Fibroblast of mammary gland (primary cell): ENCODE results near the gene BMP5.

Experiments used
- DNase-seq: peaks from one replicate; pipeline ENCODE4 v3.0.0-alpha.2; 2010; ENCODE audit warnings: low read depth
- H3K4me3 ChIP-seq: 2 replicates; pipeline ENCODE4 v1.5.1; 2011; ENCODE audit warnings: low read depth, mild to moderate bottlenecking, low read length, moderate library complexity; ENCODE audit not compliant: control insufficient read depth
- TF ChIP-seq, protein P1 (sequence below): conservative IDR thresholded peaks from 2 replicates; pipeline ENCODE4 v1.5.1; 2011; ENCODE audit warnings: low read depth, low read length, inconsistent platforms; ENCODE audit not compliant: control insufficient read depth, insufficient read depth

Gene BMP5

DNA sequence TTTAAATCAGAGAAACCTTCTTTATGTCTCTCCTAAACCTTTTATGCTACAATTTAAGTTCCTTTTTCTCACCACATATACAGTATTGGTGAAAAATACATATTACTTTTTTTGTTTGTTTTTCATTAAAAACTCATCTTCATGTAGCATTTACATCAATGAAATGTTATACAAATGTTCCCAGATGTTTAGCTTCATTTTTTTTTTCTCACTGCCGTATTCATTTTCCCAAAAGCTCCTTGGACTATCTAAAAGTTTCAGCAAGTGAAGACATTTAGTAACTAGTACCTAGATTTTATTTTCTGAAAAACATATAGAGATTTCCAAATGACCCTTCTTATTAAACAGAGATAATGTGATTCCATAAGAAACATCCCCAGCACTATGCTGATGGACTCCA, 128.9 kb downstream of the BMP5 start:
- no peak for DNase-seq
- TF ChIP-seq, protein P1, sequence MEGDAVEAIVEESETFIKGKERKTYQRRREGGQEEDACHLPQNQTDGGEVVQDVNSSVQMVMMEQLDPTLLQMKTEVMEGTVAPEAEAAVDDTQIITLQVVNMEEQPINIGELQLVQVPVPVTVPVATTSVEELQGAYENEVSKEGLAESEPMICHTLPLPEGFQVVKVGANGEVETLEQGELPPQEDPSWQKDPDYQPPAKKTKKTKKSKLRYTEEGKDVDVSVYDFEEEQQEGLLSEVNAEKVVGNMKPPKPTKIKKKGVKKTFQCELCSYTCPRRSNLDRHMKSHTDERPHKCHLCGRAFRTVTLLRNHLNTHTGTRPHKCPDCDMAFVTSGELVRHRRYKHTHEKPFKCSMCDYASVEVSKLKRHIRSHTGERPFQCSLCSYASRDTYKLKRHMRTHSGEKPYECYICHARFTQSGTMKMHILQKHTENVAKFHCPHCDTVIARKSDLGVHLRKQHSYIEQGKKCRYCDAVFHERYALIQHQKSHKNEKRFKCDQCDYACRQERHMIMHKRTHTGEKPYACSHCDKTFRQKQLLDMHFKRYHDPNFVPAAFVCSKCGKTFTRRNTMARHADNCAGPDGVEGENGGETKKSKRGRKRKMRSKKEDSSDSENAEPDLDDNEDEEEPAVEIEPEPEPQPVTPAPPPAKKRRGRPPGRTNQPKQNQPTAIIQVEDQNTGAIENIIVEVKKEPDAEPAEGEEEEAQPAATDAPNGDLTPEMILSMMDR: no peak
- H3K4me3 ChIP-seq: no peak overlapping the region

DNA sequence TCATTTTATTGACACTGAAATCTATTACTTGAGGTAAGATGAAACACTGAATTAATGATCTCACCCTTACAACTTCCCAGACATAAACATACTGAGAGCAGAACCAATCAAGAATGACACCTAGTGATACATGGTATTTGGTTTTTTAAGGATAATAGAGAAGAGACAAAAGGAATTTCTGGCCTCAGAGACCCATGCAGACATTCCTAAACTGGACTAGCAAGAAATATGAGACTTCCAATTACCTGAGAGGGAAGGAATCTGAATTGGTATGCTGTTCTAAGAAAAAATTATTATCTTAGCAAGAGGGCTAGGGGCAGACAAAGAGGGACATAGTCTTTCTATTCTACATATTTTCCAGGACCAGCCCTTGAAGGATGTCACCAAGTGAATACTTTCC, 141.1 kb downstream of the BMP5 start:
- H3K4me3 ChIP-seq: no peak overlapping the region
- TF ChIP-seq, protein P1: no peak
- DNase-seq: no peak

DNA sequence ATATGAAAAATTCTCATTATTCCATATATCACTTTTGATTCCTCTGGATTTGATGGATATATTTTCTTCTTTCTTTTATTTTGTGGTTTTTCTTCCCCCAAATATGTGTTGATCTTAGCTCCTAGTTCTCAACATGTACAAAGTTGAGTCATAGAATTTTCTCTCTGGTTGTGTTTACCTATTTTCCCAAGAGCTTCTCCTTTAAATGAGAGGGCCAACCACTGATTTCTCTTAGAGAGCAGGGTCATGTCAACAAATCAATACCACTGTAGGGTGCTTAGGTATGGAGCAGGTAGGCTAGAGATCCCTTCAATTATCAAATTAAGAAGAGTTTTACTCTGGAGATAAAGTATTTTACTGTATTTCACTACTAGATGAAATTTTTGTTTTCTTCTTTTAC, 145.7 kb downstream of the BMP5 start:
- TF ChIP-seq, protein P1: no peak
- no peak overlapping the region for H3K4me3 ChIP-seq
- DNase-seq: peak; percentile 27

DNA sequence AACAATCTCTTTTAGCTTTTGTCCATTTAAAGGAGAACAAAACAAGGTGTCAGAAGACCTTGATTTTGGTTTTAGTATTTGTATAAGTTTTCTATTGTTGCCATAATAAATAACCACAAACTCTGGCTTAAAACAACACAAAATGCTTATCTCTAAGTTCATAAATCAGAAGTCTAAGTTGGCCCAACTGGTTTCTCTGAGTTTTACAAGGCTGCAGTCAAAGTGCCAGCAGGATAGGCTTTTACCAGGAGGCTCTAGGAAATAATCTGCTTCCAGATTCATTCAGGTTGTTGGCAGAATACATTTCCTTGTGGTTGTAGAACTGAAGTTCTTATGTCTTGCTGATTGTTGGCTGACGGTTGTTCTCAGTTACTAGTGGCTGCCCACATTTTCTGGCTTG, 149.2 kb downstream of the BMP5 start:
- H3K4me3 ChIP-seq: no peak overlapping the region
- DNase-seq: no peak
- TF ChIP-seq, protein P1: no peak

DNA sequence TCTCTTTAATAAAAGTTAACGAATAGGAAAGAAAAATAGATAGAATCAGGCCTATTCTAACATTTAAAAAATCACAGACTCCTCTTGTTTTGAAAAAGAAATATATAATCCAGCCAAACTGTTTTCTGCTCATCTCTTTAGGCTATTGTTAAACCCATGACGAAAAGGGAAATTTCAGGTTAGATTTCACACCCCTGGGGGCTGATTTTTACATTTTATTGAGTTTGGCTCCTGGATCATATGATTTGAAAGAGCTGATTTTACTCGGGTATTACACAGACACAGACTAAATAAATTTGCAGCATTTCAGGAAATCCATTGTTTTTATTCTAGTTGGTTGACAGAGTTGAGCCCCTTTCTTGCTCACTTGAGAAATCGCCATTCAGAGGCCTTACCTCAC, 160.6 kb downstream of the BMP5 start:
- DNase-seq: no peak
- TF ChIP-seq, protein P1: no peak
- H3K4me3 ChIP-seq: no peak overlapping the region

DNA sequence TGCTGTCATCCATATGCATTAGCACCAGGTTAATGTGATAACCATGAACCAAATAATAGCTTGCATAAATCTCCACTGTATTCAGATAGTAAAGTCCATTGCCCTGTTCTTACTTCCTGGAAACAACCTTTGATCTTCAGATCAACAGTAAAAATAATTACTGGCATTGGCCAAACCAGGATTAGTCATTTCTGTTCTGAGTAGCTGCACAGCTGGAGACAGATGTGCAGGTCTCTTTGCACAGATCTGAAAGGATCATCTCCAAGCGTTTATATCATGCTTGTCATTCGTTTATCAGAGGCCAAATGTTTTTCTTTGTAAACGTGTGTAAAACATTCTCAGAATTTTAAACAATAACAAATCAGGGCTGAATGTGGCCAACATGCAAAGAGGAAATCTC, 162.0 kb downstream of the BMP5 start:
- no peak overlapping the region for H3K4me3 ChIP-seq
- TF ChIP-seq, protein P1: no peak
- peak; percentile 77 for DNase-seq

DNA sequence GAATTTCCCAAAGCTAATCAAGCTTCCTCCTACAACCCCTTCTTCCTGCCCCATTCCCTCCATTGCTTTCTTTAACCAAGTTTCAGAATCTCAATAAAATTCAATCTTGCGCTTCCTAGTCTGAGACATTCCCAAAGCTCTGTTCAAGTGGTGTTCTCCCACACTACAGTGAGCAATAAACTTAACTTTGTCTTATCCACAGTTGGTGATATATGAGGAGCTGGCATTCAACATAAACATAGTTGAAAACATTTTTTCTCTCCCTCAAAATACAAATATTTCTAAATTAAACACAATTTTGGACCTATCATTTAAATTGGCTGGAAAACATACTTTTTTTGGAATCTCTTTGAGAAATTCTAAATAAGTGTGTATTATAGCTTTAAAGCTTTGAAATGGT, 166.7 kb downstream of the BMP5 start:
- DNase-seq: no peak
- TF ChIP-seq, protein P1: no peak
- no peak overlapping the region for H3K4me3 ChIP-seq
